Suprapubic skin (tissue), 4 donors: ENCODE measurements around the gene AHNAK2.

Source experiments
- CTCF ChIP-seq, 2 donors: fragments of 200-600 bp in 1 of 2; fragments of 450-650 bp in 1 of 2; sonication (generic) in 1 of 2; IDR thresholded peaks; one replicate each; pipeline ENCODE4 v1.5.1; 2016 to 2019; ENCODE audit warnings: antibody characterized with exemption in 2 of 2, mild to moderate bottlenecking in 1 of 2, moderate library complexity in 1 of 2
- EP300 ChIP-seq: sonication (generic); formaldehyde crosslinking; IDR thresholded peaks from one replicate; pipeline ENCODE4 v1.6.1; 2017; ENCODE audit warnings: antibody characterized with exemption
- POLR2A ChIP-seq, 2 donors: fragments of 450-650 bp; IDR thresholded peaks; one replicate each; pipeline ENCODE4 v1.6.1; 2017; ENCODE audit warnings: antibody characterized with exemption in 2 of 2, mild to moderate bottlenecking in 2 of 2, moderate library complexity in 2 of 2
- POLR2AphosphoS5 ChIP-seq, 3 donors: sonication (generic); formaldehyde crosslinking; IDR thresholded peaks; one replicate each; pipeline ENCODE4 v1.6.1; 2017; ENCODE audit warnings: antibody characterized with exemption in 3 of 3

DNA sequence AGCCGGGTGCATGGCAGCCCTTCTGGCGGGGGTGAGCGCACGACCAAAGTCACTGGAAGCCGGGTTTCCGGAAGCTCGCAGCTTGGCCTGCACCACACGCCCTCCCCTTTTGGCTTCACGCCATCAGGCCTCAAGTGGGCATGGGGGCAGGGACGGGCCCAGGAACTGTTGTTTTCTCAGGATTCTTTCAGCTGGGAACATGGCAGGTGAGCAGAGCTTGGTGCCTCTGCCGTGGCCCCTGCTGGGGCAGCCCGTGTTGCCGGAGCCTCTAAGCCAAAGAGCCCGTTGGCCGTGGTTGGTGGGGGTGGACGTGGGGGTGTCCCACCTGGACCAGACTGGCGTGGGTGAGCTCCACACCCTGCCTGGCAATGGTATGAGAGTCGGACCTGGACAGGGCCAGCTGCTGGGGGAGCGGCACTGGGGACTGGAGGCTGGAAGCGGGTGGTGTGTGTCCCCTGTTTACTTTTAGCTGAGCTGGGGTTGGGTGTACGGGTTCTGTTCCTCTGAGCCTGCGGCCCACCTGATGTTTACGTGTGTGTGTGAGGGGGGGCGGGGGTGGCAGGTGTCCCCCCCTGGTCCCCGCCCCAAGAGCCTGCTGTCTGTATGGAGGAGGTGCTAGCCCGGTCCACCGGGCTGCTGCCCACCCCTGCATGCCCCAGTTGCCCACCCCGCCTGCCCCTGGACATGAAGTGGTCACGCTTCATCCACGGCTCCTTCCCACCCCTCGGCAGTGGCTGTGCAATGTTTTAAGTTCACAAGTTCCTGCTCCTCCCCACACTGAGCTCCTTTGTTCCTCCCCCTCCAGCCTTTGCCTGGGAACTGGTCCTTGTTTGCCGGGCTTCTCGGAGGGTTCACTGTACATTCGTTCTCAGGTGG lies 82.2 kb downstream of the AHNAK2 start:
- TF ChIP-seq POLR2AphosphoS5 (IDR thresholded peaks at IDR 0.05): no peak
- TF ChIP-seq EP300: no peak
- TF ChIP-seq CTCF (IDR thresholded peaks at IDR 0.05): no peak
- no peak for TF ChIP-seq POLR2A (IDR thresholded peaks at IDR 0.05)
